Progenitor cell of endocrine pancreas (in vitro differentiated cells): ENCODE results near the gene PGF. TPM values are rescaled to one million over a fixed set of nuclear protein-coding genes. Genes with fewer than 3 reads are reported as not detected.

ENCODE experiments used
- DNase-seq: peaks from one replicate; pipeline ENCODE4 v3.0.0; 2021; ENCODE audit warnings: low spot score; ENCODE audit not compliant: unreplicated experiment
- H3K27ac Mint-ChIP-seq: 2 replicates; pipeline ENCODE4 v1.8.0; 2021; ENCODE audit warnings: mild to moderate bottlenecking, moderate library complexity, mixed read lengths
- H3K27me3 Mint-ChIP-seq: 2 replicates; pipeline ENCODE4 v1.8.0; 2021; ENCODE audit warnings: mixed read lengths
- H3K36me3 Mint-ChIP-seq: 2 replicates; pipeline ENCODE4 v1.8.0; 2022; ENCODE audit warnings: mixed read lengths; ENCODE audit not compliant: insufficient read depth
- H3K4me1 Mint-ChIP-seq: 2 replicates; pipeline ENCODE4 v1.8.0; 2021; ENCODE audit warnings: low read depth, mixed read lengths
- H3K4me3 Mint-ChIP-seq: 2 replicates; pipeline ENCODE4 v1.8.0; 2021; ENCODE audit warnings: low read depth, mild to moderate bottlenecking, moderate library complexity, mixed read lengths
- H3K9me3 Mint-ChIP-seq: 2 replicates; pipeline ENCODE4 v1.8.0; 2021; ENCODE audit warnings: low read depth, mixed read lengths
- CTCF ChIP-seq: fragments of 200-600 bp; sonication (generic); IDR thresholded peaks from one replicate; pipeline ENCODE4 v1.5.0; 2021; ENCODE audit warnings: antibody characterized with exemption, mild to moderate bottlenecking; ENCODE audit not compliant: unreplicated experiment
- total RNA-seq: library from RNA; stranded (reverse); gene quantifications from 2 replicates; pipeline ENCODE4 v1.2.1, GENCODE V29; 2021

PGF gene
- total RNA-seq, 1 donor from 2014 or later = 3.5 TPM

- peaks cover 8% of the 10 kb centered on the region for H3K4me1 Mint-ChIP-seq
- H3K9me3 Mint-ChIP-seq = no peaks in the 10 kb centered on the region
- no peaks in the 10 kb centered on the region for H3K36me3 Mint-ChIP-seq
These were observed 17.7 kb upstream of the PGF start for GRCh38 chr14:74973003-74973653.

GRCh38 chr14:74968811-74969210 is 13.4 kb upstream of the PGF start:
- DNase-seq = no peak
- H3K27ac Mint-ChIP-seq = no peak overlapping the region
- no peaks in the 10 kb centered on the region for H3K36me3 Mint-ChIP-seq
- no peaks in the 10 kb centered on the region for H3K4me1 Mint-ChIP-seq
- H3K27me3 Mint-ChIP-seq = peaks cover 24% of the 10 kb centered on the region
- no peak overlapping the region for H3K4me3 Mint-ChIP-seq
- TF ChIP-seq CTCF = no peak
- H3K9me3 Mint-ChIP-seq = no peaks in the 10 kb centered on the region

More at GRCh38 chr14:74973003-74973653, 17.7 kb upstream of the PGF start:
- DNase-seq = no peak
- Mint-ChIP-seq H3K27me3 (peaks cover 23% of the 10 kb centered on the region), H3K4me3 (no peak overlapping the region), H3K27ac (no peak overlapping the region)
- TF ChIP-seq CTCF = no peak

- TF ChIP-seq CTCF = no peak
These were observed 10.2 kb upstream of the PGF start for GRCh38 chr14:74965486-74966153.

GRCh38 chr14:74964787-74965485 is 9.5 kb upstream of the PGF start:
- DNase-seq = no peak
- H3K27me3 Mint-ChIP-seq = peaks cover 45% of the 10 kb centered on the region
- H3K27ac Mint-ChIP-seq = no peak overlapping the region
- no peaks in the 10 kb centered on the region for H3K36me3 Mint-ChIP-seq
- H3K9me3 Mint-ChIP-seq = no peaks in the 10 kb centered on the region
- H3K4me3 Mint-ChIP-seq = no peak overlapping the region
- H3K4me1 Mint-ChIP-seq = no peaks in the 10 kb centered on the region
- no peak for TF ChIP-seq CTCF

More at GRCh38 chr14:74965486-74966153, 10.2 kb upstream of the PGF start:
- no peak overlapping the region for H3K4me3 Mint-ChIP-seq
- H3K27ac Mint-ChIP-seq = no peak overlapping the region
- H3K27me3 Mint-ChIP-seq = peaks cover 42% of the 10 kb centered on the region
- no peaks in the 10 kb centered on the region for H3K4me1 Mint-ChIP-seq
- H3K36me3 Mint-ChIP-seq = no peaks in the 10 kb centered on the region
- DNase-seq = no peak
- no peaks in the 10 kb centered on the region for H3K9me3 Mint-ChIP-seq

GRCh38 chr14:74963705-74964271 is 8.4 kb upstream of the PGF start:
- no peaks in the 10 kb centered on the region for H3K36me3 Mint-ChIP-seq
- H3K27ac Mint-ChIP-seq = no peak overlapping the region
- no peak overlapping the region for H3K4me3 Mint-ChIP-seq
- TF ChIP-seq CTCF = no peak
- no peak for DNase-seq
- no peaks in the 10 kb centered on the region for H3K4me1 Mint-ChIP-seq
- no peaks in the 10 kb centered on the region for H3K9me3 Mint-ChIP-seq
- peaks cover 55% of the 10 kb centered on the region for H3K27me3 Mint-ChIP-seq
